ENCODE measurements around the gene UNC119B. TPM values are rescaled to one million over a fixed set of nuclear protein-coding genes. Genes with fewer than 3 reads are reported as not detected.

The UNC119B gene
- total and polyA plus RNA-seq, 2 of the 4 experiments (the other 2 are of a cell fraction), result 8.4 to 21.6 TPM

GRCh38 chr12:120687578-120688289 lies 22.5 kb upstream of the UNC119B start (continued):
- TF ChIP-seq CTCF (conservative IDR thresholded peaks at IDR 0.05; ENCODE audit: low read depth, low read length) (no peak), FOS (IDR thresholded peaks at IDR 0.05; ENCODE audit: low read depth, low read length) (no peak)

- no peak overlapping the region for H3K4ac ChIP-seq (ENCODE audit: low read depth, low read length)
- peak overlapping the region; percentile 86 for H3K4me3 ChIP-seq (ENCODE audit: insufficient read depth, low read depth, low read length)
- dilution Hi-C loops (cut with HindIII; ENCODE audit: low sequenced_read_pairs, unreplicated experiment), result no loop called here
- no peak overlapping the region for H3K18ac ChIP-seq (ENCODE audit: low read depth, low read length)
- no peaks in the 10 kb centered on the region for H3K9me3 ChIP-seq (ENCODE audit: control insufficient read depth, insufficient read depth, low read length)
- no peaks in the 10 kb centered on the region for H3K36me3 ChIP-seq (ENCODE audit: control insufficient read depth, insufficient read depth, low read length)
- no peak overlapping the region for H3K27ac ChIP-seq (ENCODE audit: insufficient read depth, low read length)
- H3K56ac ChIP-seq (ENCODE audit: extremely low read depth, insufficient read depth, low read length), result no peak overlapping the region
- no peak overlapping the region for H2BK20ac ChIP-seq (ENCODE audit: low read depth, low read length)
- H2AK9ac ChIP-seq (replicated peaks; ENCODE audit: low read depth, low read length, poor library complexity), result no peak overlapping the region
- no peak overlapping the region for H2BK120ac ChIP-seq (ENCODE audit: low read depth, low read length)
- H2AK5ac ChIP-seq (ENCODE audit: low read depth, low read length), result peak overlapping the region; percentile 37; the same call in 1 of the 2 replicates
- H2AFZ ChIP-seq (replicated peaks; ENCODE audit: low read length, poor library complexity), result no peak overlapping the region
- peak overlapping the region; percentile 30 for H3K14ac ChIP-seq (replicated peaks; ENCODE audit: low read depth, low read length)
- H4K91ac ChIP-seq (ENCODE audit: insufficient read depth, low read depth, low read length), result no peak overlapping the region
- DNase-seq, result no peak
- TF ChIP-seq MAFK (IDR thresholded peaks at IDR 0.05; ENCODE audit: low read depth, low read length) (peak; percentile 57), NFE2L2 (IDR thresholded peaks at IDR 0.05; ENCODE audit: low read depth, low read length) (no peak)
- H3K79me1 ChIP-seq (ENCODE audit: low read depth in 1 of 2, low read length in 2 of 2), result peaks cover 33 to 63% of the 10 kb centered on the region in 2 experiments
- ChIA-PET POLR2A (ENCODE audit: unreplicated experiment) (interaction anchor here (0.5 kb wide), 1 partner anchor 203 kb away, joined by 8 read pairs; no protein-coding TSS in a partner anchor), CTCF (interaction anchor here (0.6 to 1.9 kb wide), 2 partner anchors 39 kb away, joined by 3 to 6 read pairs; no protein-coding TSS in a partner anchor)
- H3K27me3 ChIP-seq (ENCODE audit: control insufficient read depth, insufficient read depth, low read length), result no peaks in the 10 kb centered on the region
- H4K20me1 ChIP-seq (ENCODE audit: insufficient read depth, low read length), result peaks cover 62% of the 10 kb centered on the region
- ATAC-seq (ENCODE audit: low read depth), result no peak
- peak overlapping the region; percentile 70 for H3K23ac ChIP-seq (ENCODE audit: low read depth, low read length)
- WGBS, 2 experiments (ENCODE audit: extremely low coverage in 2 of 2, insufficient read length in 1 of 2), result no CpG with 5 or more reads among the region's 6 CpGs
- no TSS peak for BruUV-seq (replicated peaks)
- intact Hi-C loops (cut with micrococcal nuclease), result loop anchor here (2.0 kb wide), 1 partner anchor 22 kb away; the partner anchor contains the start of gene UNC119B
- in situ Hi-C loops (cut with MboI; ENCODE audit: low sequenced_read_pairs), result no loop called here
- H3K9ac ChIP-seq (ENCODE audit: low read depth, low read length), result peak overlapping the region; percentile 84
- H4K8ac ChIP-seq (ENCODE audit: low read depth in 2 of 2, low read length in 2 of 2), result no peak overlapping the region
- peaks cover 11% of the 10 kb centered on the region for H3K4me1 ChIP-seq (ENCODE audit: control insufficient read depth, insufficient read depth, low read length)
- H2BK5ac ChIP-seq (ENCODE audit: low read depth, low read length, poor library complexity, severe bottlenecking), result no peak overlapping the region
- no peak overlapping the region for H2BK15ac ChIP-seq (ENCODE audit: low read depth, low read length)
- no peak overlapping the region for H4K5ac ChIP-seq (ENCODE audit: low read depth, low read length)
- H3K9me1 ChIP-seq (ENCODE audit: insufficient read depth, low read length), result peaks cover 23% of the 10 kb centered on the region
- peak overlapping the region; percentile 99 for H3K4me2 ChIP-seq (ENCODE audit: low read depth, low read length)
Measured at GRCh38 chr12:120688527-120689071, 21.7 kb upstream of the UNC119B start.

Data from IMR-90 (cell line).